Activated CD4-positive, alpha-beta memory T cell treated with anti-CD3 and anti-CD28 coated beads for 36 hours (primary cell): ENCODE data around the gene PNPT1. TPM values are rescaled to one million over a fixed set of nuclear protein-coding genes. Genes with fewer than 3 reads are reported as not detected.
"Not testable (repeated sequence)": the region's sequence is repeated elsewhere in the genome, so short reads cannot be mapped to it uniquely, and the experiment has no call there.

Experiments
- CTCF ChIA-PET: fragments of 350-600 bp; sonication (Branson Sonifier 250); formaldehyde crosslinking; loops from one replicate; lab custom pipeline; 2021; ENCODE audit warnings: antibody characterized with exemption, inconsistent platforms; lab: Charles Lee
- POLR2A ChIA-PET: fragments of 350-600 bp; sonication (Branson Sonifier 250); formaldehyde crosslinking; loops from one replicate; lab custom pipeline; 2021; ENCODE audit warnings: antibody characterized with exemption; lab: Charles Lee
- DNase-seq: peaks from one replicate; pipeline ENCODE4 v3.0.0-alpha.2; 2020
- H3K27ac Mint-ChIP-seq: one replicate; pipeline ENCODE4 v1.8.0; 2021; ENCODE audit warnings: mixed read lengths
- H3K27me3 Mint-ChIP-seq: one replicate; pipeline ENCODE4 v1.8.0; 2021; ENCODE audit warnings: mixed read lengths
- H3K36me3 Mint-ChIP-seq: one replicate; pipeline ENCODE4 v1.8.0; 2021; ENCODE audit warnings: mixed read lengths
- H3K4me1 Mint-ChIP-seq: one replicate; pipeline ENCODE4 v1.8.0; 2021; ENCODE audit warnings: low read depth, mixed read lengths
- H3K4me3 Mint-ChIP-seq: one replicate; pipeline ENCODE4 v1.8.0; 2021; ENCODE audit warnings: mild to moderate bottlenecking, mixed read lengths
- H3K9me3 Mint-ChIP-seq: one replicate; pipeline ENCODE4 v1.8.0; 2021; ENCODE audit warnings: mixed read lengths
- intact Hi-C: fragments of 100-400 bp; cut with micrococcal nuclease; formaldehyde crosslinking; loops from one replicate; pipeline ENCODE4 v1.15.1; 2023
- total RNA-seq, 2 experiments: library from RNA; stranded (reverse); gene quantifications; one replicate each; pipeline ENCODE4 v1.2.3, GENCODE V29; 2021

The PNPT1 gene
- total RNA-seq, 2 experiments from 2014 or later = 44.0 to 48.4 TPM

DNA sequence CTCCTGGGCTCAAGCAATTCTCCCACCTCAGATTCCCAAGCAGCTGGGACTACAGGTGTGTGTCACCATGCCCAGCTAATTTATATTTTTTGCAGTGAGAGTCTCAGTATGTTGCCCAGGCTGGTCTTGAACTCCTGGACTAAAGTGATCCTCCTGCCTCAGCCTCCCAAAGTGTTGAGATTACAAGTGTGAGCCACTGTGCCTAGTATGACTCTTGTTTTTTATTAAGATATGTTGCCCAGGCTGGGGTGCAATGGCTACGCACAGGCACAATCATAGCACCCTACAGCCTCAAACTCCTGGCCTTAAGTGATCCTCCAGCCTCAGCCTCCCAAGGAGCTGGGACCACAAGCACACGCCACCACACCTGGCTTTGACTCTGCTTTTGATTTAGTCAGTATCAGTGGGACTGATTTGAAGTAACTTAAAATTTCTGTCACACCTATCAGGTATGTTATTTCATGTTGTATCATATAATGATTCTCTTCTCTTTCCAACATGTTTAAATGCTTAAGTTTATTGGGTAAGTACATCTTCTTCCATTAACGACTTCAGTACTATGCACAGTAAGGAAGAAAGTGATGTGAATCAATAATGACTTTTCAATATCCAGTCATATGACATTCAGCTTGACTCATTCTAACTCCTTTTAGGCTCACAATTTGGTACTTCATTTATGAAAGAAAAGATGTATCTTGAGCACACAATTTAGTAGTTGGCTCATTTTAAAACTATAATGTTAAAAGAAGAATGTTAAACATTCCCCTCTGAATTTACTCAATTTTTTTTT is 82.5 kb downstream of the PNPT1 start:
- ChIA-PET CTCF (no interaction called here), POLR2A (no interaction called here)
- intact Hi-C loops = loop anchor here (1.0 to 10.0 kb wide), 3 partner anchors 300 to 1646 kb away; partner anchors contain the start of gene MTIF2
- DNase-seq = no peak
- H3K36me3 Mint-ChIP-seq = peaks cover 39% of the 10 kb centered on the region
- H3K27me3 Mint-ChIP-seq = no peaks in the 10 kb centered on the region
- H3K27ac Mint-ChIP-seq = peak overlapping the region; percentile 34
- no peak overlapping the region for H3K4me3 Mint-ChIP-seq
- H3K4me1 Mint-ChIP-seq = peaks cover 56% of the 10 kb centered on the region
- no peaks in the 10 kb centered on the region for H3K9me3 Mint-ChIP-seq

DNA sequence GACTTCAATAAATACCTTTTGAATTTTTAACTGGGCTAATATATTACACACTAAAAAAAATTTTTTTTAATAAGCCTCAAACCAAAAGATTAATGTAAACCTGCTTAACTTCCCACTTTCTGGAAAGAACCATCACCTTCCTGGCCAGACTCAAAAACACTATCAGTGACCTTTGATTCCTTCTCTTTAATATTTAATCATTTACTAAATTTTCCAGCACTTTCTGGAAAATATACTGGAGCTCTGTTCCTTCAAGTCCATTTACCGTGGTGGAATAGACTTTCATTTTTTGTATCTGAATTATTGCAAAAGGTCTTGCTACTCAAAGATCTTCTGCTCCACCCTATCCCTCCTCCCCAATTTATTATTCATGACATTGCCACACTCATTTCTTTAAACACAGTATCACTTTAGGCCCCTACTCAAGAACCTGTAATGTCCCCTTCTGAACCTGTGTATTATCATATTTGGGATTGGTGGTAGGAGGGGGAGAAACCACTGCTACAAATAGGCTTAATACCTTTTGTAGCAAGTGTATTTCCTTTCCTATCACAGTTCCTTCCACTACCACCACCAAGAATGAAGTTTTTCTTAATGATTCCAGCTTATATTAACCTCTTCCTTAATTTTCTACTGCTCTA is 83.6 kb downstream of the PNPT1 start:
- CTCF ChIA-PET = no interaction called here
- Mint-ChIP-seq H3K27ac (no peak overlapping the region), H3K4me3 (no peak overlapping the region), H3K9me3 (no peaks in the 10 kb centered on the region), H3K4me1 (peaks cover 55% of the 10 kb centered on the region), H3K27me3 (no peaks in the 10 kb centered on the region), H3K36me3 (peaks cover 34% of the 10 kb centered on the region)
- POLR2A ChIA-PET = no interaction called here
- DNase-seq = no peak
- intact Hi-C loops = loop anchor here (10.0 kb wide), 2 partner anchors 345 to 1645 kb away; partner anchors contain the start of gene MTIF2

- Mint-ChIP-seq H3K27ac (no peak overlapping the region), H3K4me1 (peaks cover 58% of the 10 kb centered on the region)
- no peak for DNase-seq
Measured at GRCh38 chr2:55609193-55609794, 84.3 kb downstream of the PNPT1 start.

DNA sequence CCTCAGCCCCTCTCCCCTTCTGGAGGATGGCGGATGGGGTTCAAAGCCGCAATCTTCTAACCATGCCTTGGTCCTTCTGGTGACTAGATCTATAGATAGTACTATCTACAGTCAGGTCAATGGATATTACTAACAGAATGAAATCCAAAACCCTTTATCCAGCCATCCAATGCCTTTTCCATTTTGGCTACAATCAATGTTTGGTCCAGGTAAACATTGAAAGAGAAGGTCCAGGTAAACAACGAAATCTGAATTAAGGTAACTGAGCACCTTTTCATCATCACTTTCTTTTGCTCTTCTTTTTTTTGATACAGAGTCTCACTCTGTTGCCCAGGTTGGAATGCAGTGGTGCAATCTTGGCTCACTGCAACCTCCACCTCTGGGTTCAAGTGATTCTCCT is 85.9 kb downstream of the PNPT1 start:
- CTCF ChIA-PET = no interaction called here
- Mint-ChIP-seq H3K36me3 (peaks cover 23% of the 10 kb centered on the region), H3K27me3 (no peaks in the 10 kb centered on the region), H3K4me1 (peaks cover 53% of the 10 kb centered on the region), H3K9me3 (no peaks in the 10 kb centered on the region), H3K27ac (no peak overlapping the region), H3K4me3 (no peak overlapping the region)
- DNase-seq = no peak
- intact Hi-C loops = no loop called here
- POLR2A ChIA-PET = no interaction called here

More at GRCh38 chr2:55609193-55609794, 84.3 kb downstream of the PNPT1 start:
- POLR2A ChIA-PET = interaction anchor here (0.6 to 0.9 kb wide), 3 partner anchors 8 to 1029 kb away, joined by 3 to 4 read pairs (median 3); partner anchors contain the start of gene PPP4R3B
- CTCF ChIA-PET = no interaction called here
- no peak overlapping the region for H3K4me3 Mint-ChIP-seq
- H3K27me3 Mint-ChIP-seq = no peaks in the 10 kb centered on the region
- intact Hi-C loops = no loop called here
- peaks cover 33% of the 10 kb centered on the region for H3K36me3 Mint-ChIP-seq
- H3K9me3 Mint-ChIP-seq = no peaks in the 10 kb centered on the region

GRCh38 chr2:55604027-55604565 is 89.5 kb downstream of the PNPT1 start:
- peaks cover 50% of the 10 kb centered on the region for H3K4me1 Mint-ChIP-seq
- ChIA-PET POLR2A (no interaction called here), CTCF (no interaction called here)
- intact Hi-C loops = loop anchor here (5.0 kb wide), 1 partner anchor 52 kb away; no protein-coding TSS in a partner anchor
- no peaks in the 10 kb centered on the region for H3K9me3 Mint-ChIP-seq
- no peak for DNase-seq
- no peaks in the 10 kb centered on the region for H3K27me3 Mint-ChIP-seq
- H3K36me3 Mint-ChIP-seq = peaks cover 28% of the 10 kb centered on the region
- H3K27ac Mint-ChIP-seq = no peak overlapping the region
- no peak overlapping the region for H3K4me3 Mint-ChIP-seq

GRCh38 chr2:55601849-55602248 is 91.8 kb downstream of the PNPT1 start:
- no peaks in the 10 kb centered on the region for H3K27me3 Mint-ChIP-seq
- POLR2A ChIA-PET = no interaction called here
- H3K27ac Mint-ChIP-seq = no peak overlapping the region
- no peak overlapping the region for H3K4me3 Mint-ChIP-seq
- CTCF ChIA-PET = no interaction called here
- H3K9me3 Mint-ChIP-seq = no peaks in the 10 kb centered on the region
- H3K36me3 Mint-ChIP-seq = peaks cover 32% of the 10 kb centered on the region
- H3K4me1 Mint-ChIP-seq = peaks cover 41% of the 10 kb centered on the region
- DNase-seq = no peak
- intact Hi-C loops = loop anchor here (5.0 kb wide), 1 partner anchor 50 kb away; no protein-coding TSS in a partner anchor

GRCh38 chr2:55598056-55598795 is 95.4 kb downstream of the PNPT1 start:
- CTCF ChIA-PET = interaction anchor here (1.3 kb wide), 1 partner anchor 17 kb away, joined by 3 read pairs; no protein-coding TSS in a partner anchor
- Mint-ChIP-seq H3K9me3 (no peaks in the 10 kb centered on the region), H3K4me1 (peaks cover 36% of the 10 kb centered on the region), H3K27ac (no peak overlapping the region), H3K4me3 (no peak overlapping the region), H3K36me3 (peaks cover 33% of the 10 kb centered on the region), H3K27me3 (no peaks in the 10 kb centered on the region)
- intact Hi-C loops = no loop called here
- POLR2A ChIA-PET = no interaction called here
- no peak for DNase-seq

- H3K9me3 Mint-ChIP-seq, H3K27me3 Mint-ChIP-seq, POLR2A ChIA-PET, DNase-seq, intact Hi-C loops, H3K27ac Mint-ChIP-seq, H3K4me3 Mint-ChIP-seq: not testable (repeated sequence)
- Mint-ChIP-seq H3K4me1 (peaks cover 34% of the 10 kb centered on the region), H3K36me3 (peaks cover 25% of the 10 kb centered on the region)
- CTCF ChIA-PET = interaction anchor here (1.3 kb wide), 1 partner anchor 15 kb away, joined by 3 read pairs; no protein-coding TSS in a partner anchor
Measured at GRCh38 chr2:55596795-55597194, 96.8 kb downstream of the PNPT1 start.

DNA sequence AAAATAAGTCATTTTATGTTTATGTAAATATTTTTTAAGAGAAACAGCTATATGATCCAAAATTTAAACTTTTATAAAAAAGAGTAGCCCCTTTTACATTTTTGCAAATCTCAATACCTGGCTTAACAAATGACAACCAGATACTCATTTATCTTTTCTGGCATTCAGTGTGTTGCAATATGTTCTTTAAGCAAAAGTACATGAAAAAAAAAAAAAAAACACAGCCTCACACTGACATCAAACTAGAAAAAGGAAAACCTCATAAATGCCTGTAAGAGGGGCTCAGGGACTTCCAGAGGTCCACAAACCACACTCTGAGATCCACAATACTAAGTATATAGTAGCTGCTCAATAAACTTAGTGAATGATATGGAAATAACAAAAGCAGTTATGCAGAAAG is 98.1 kb downstream of the PNPT1 start:
- no peak overlapping the region for H3K4me3 Mint-ChIP-seq
- CTCF ChIA-PET = interaction anchor here (1.6 kb wide), 1 partner anchor 19 kb away, joined by 4 read pairs; no protein-coding TSS in a partner anchor
- H3K36me3 Mint-ChIP-seq = peaks cover 25% of the 10 kb centered on the region
- no peak overlapping the region for H3K27ac Mint-ChIP-seq
- intact Hi-C loops = no loop called here
- POLR2A ChIA-PET = no interaction called here
- no peaks in the 10 kb centered on the region for H3K9me3 Mint-ChIP-seq
- H3K4me1 Mint-ChIP-seq = peaks cover 39% of the 10 kb centered on the region
- no peak for DNase-seq
- H3K27me3 Mint-ChIP-seq = no peaks in the 10 kb centered on the region

DNA sequence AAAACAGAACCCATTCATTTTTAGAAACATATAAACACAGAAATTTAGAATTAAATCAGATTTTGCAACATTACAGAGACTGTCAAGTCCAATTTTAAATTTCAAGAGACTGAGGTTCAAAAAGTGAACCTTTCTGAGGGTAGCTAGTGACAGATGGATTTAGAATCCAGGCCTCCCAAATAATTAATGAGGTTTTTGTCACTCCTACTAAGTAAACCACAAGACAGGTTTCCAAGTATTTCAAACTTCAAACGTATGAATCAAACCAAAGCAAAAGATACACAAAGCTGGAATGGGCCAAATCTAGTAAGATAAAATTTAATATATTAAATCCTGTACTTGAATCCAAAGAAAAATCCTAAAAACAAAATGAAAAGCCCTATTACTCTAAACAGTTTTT is 101.5 kb downstream of the PNPT1 start:
- H3K27ac Mint-ChIP-seq = no peak overlapping the region
- H3K9me3 Mint-ChIP-seq = no peaks in the 10 kb centered on the region
- peaks cover 31% of the 10 kb centered on the region for H3K4me1 Mint-ChIP-seq
- H3K36me3 Mint-ChIP-seq = peaks cover 9% of the 10 kb centered on the region
- ChIA-PET POLR2A (no interaction called here), CTCF (interaction anchor here (0.6 kb wide), 1 partner anchor 41 kb away, joined by 3 read pairs; no protein-coding TSS in a partner anchor)
- H3K4me3 Mint-ChIP-seq = no peak overlapping the region
- DNase-seq = no peak
- intact Hi-C loops = loop anchor here (5.0 kb wide), 1 partner anchor 60 kb away; no protein-coding TSS in a partner anchor
- no peaks in the 10 kb centered on the region for H3K27me3 Mint-ChIP-seq

- Mint-ChIP-seq H3K4me1 (peaks cover 32% of the 10 kb centered on the region), H3K36me3 (peaks cover 9% of the 10 kb centered on the region)
- POLR2A ChIA-PET = no interaction called here
Measured at GRCh38 chr2:55590810-55591440, 102.7 kb downstream of the PNPT1 start.

More at GRCh38 chr2:55590810-55591440, 102.7 kb downstream of the PNPT1 start:
- no peaks in the 10 kb centered on the region for H3K9me3 Mint-ChIP-seq
- CTCF ChIA-PET = interaction anchor here (0.5 kb wide), 1 partner anchor 8 kb away, joined by 3 read pairs; no protein-coding TSS in a partner anchor
- peak overlapping the region; percentile 33 for H3K27ac Mint-ChIP-seq
- no peak for DNase-seq
- intact Hi-C loops = loop anchor here (1.0 to 5.0 kb wide), 3 partner anchors 26 to 72 kb away; partner anchors contain the start of genes CFAP36 and PPP4R3B
- no peaks in the 10 kb centered on the region for H3K27me3 Mint-ChIP-seq
- no peak overlapping the region for H3K4me3 Mint-ChIP-seq
